Panc1 (cell line): ENCODE data around the gene METTL9. TPM values are rescaled to one million over a fixed set of nuclear protein-coding genes. Genes with fewer than 3 reads are reported as not detected.
"Not testable (repeated sequence)": the region's sequence is repeated elsewhere in the genome, so short reads cannot be mapped to it uniquely, and the experiment has no call there.

Source experiments
- ATAC-seq: fragments of 200-7000 bp; cut with Tn5 transposase; 2 replicates; pipeline ENCODE4 v1.9.1; 2020; ENCODE audit warnings: mild to moderate bottlenecking, moderate library complexity
- BruUV-seq: library from RNA; stranded (reverse); fragments of 400-500 nt; replicated peaks from 2 replicates; lab custom pipeline; 2021; lab: Mats Ljungman, UMichigan
- CTCF ChIA-PET: fragments of 300-600 bp; sonication (Branson Sonifier 250); formaldehyde crosslinking; loops from one replicate; lab custom pipeline; 2022; ENCODE audit warnings: antibody characterized with exemption; lab: Charles Lee
- POLR2A ChIA-PET: fragments of 300-600 bp; sonication (Branson Sonifier 250); formaldehyde crosslinking; loops from one replicate; lab custom pipeline; 2022; ENCODE audit warnings: antibody characterized with exemption; lab: Charles Lee
- DNase-seq: peaks from one replicate; pipeline ENCODE4 v3.0.0-alpha.2; 2010; ENCODE audit warnings: low read depth, low spot score
- H3K27ac ChIP-seq: 2 replicates; pipeline ENCODE4 v1.5.1; 2011; ENCODE audit warnings: mild to moderate bottlenecking, low read length, inconsistent platforms
- H3K27me3 ChIP-seq: fragments of 200-500 bp; sonication (Bioruptor generic); 2 replicates; pipeline ENCODE4 v1.6.0; 2014; ENCODE audit warnings: low read length, inconsistent platforms; ENCODE audit not compliant: control insufficient read depth, insufficient read depth
- H3K36me3 ChIP-seq: fragments of 200-500 bp; sonication (Bioruptor generic); 2 replicates; pipeline ENCODE4 v1.5.1; 2014; ENCODE audit warnings: inconsistent platforms, mild to moderate bottlenecking, low read length, moderate library complexity; ENCODE audit not compliant: control insufficient read depth, insufficient read depth
- H3K4me1 ChIP-seq: 2 replicates; pipeline ENCODE4 v1.5.1; 2011; ENCODE audit warnings: inconsistent platforms, mild to moderate bottlenecking, low read length, moderate library complexity; ENCODE audit not compliant: control insufficient read depth, insufficient read depth
- H3K4me3 ChIP-seq, 2 experiments: 2 replicates each; pipeline ENCODE4 v1.5.1; 2011 to 2012; ENCODE audit warnings: low read depth in 2 of 2, low read length in 2 of 2, mild to moderate bottlenecking in 2 of 2, inconsistent platforms in 1 of 2, moderate library complexity in 1 of 2
- H3K9me3 ChIP-seq: fragments of 200-500 bp; sonication (Bioruptor generic); 2 replicates; pipeline ENCODE4 v1.5.1; 2014; ENCODE audit warnings: low read depth, mild to moderate bottlenecking, inconsistent platforms, low read length, moderate library complexity; ENCODE audit not compliant: control insufficient read depth, insufficient read depth
- CTCF ChIP-seq: fragments of 450-650 bp; IDR thresholded peaks from 2 replicates; pipeline ENCODE4 v1.5.1; 2017; ENCODE audit warnings: mild to moderate bottlenecking
- POLR2AphosphoS5 ChIP-seq: IDR thresholded peaks from 2 replicates; pipeline ENCODE4 v1.6.1; 2012; ENCODE audit warnings: mild to moderate bottlenecking, low read depth, low read length, moderate library complexity
- SIN3A ChIP-seq: IDR thresholded peaks from 2 replicates; pipeline ENCODE4 v1.6.1; 2012; ENCODE audit warnings: low read depth, mild to moderate bottlenecking, low read length, moderate library complexity, borderline replicate concordance; ENCODE audit not compliant: insufficient read depth
- TCF7L2 ChIP-seq: IDR thresholded peaks from 2 replicates; pipeline ENCODE4 v1.6.1; 2011; ENCODE audit warnings: mild to moderate bottlenecking, low read depth, low read length, inconsistent platforms
- in situ Hi-C: cut with HindIII; loops from 2 replicates; pipeline ENCODE4 v1.10.0; 2016; ENCODE audit warnings: low sequenced_read_pairs, low pct_unique_long_range_greater_than_20kb
- intact Hi-C: fragments of 100-400 bp; cut with micrococcal nuclease; formaldehyde crosslinking; loops from one replicate; pipeline ENCODE4 v1.10.0; 2022; ENCODE audit not compliant: unreplicated experiment
- total RNA-seq: library from RNA; stranded (reverse); gene quantifications from one replicate; pipeline ENCODE4 v1.2.1, GENCODE V29; 2021; ENCODE audit not compliant: unreplicated experiment
- TF ChIP-seq, protein P1 (sequence below), 2 experiments: IDR thresholded peaks; 2 replicates each; pipeline ENCODE4 v1.6.1; 2011 to 2012; ENCODE audit warnings: low read depth in 2 of 2, control low read depth in 1 of 2, low read length in 1 of 2, mild to moderate bottlenecking in 1 of 2, moderate library complexity in 1 of 2; ENCODE audit not compliant: insufficient read depth in 1 of 2

Gene METTL9
- total RNA-seq, 1 experiment from 2014 or later, result 86.1 TPM

DNA sequence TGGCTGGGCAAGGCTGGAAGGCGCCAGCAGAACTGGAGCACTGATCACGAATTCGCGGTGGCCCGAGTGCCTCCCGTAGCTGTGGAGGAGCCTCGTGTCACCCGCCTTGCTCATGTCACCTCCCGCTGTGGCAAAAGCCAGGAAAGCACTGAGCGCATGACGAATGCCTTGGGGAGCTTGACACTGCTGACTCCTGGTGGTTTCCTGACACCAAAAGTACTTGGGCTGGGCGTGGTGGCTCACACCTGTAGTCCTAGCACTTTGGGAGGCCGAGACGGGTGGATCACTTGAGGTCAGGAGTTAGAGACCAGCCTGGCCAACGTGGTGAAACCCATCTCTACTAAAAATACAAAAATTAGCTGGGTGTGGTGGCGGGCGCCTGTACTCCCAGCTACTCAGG lies 47.8 kb upstream of the METTL9 start:
- in situ Hi-C loops, BruUV-seq, CTCF ChIA-PET, POLR2A ChIA-PET, H3K9me3 ChIP-seq, H3K4me3 ChIP-seq, ATAC-seq, H3K27ac ChIP-seq, H3K27me3 ChIP-seq, DNase-seq, H3K4me1 ChIP-seq, H3K36me3 ChIP-seq, intact Hi-C loops: not testable (repeated sequence)

DNA sequence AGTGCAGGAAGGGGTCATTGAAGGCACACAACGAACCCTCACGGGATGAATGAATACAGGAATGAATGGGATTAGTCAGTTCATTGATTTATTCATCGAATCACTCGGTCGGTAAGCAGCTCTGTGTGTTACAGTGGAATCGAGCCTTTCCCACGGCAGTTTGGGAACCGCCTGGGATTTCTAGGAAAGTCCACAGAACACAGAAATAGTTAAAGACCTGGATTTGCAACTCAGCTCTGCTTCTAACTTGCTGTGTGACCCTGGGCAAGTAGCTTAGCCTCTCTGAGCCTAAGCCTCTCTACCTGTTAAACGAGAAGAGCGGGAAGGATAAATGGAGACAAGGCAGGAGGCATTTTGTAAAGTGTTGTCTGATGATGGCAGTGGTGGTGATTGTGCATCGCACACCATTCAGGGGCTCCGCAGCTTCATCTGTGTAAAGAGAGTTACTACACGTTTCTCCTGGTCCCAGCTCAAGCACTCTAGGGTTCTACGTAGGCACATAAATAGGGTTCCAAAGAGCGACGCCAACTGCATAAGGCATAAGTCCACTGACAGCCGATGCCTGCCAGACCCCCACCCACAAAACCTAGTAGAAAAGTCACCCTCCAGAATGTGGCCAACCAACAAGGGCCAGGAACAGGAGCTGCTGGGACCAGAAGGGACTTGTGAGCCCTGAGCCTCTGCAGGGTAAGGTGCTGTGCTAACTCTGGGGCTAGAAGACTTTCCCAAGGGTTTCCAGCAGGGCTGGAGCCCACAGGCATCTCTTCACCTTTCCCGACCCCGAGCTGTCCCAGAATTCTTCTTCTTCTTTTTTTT lies 45.7 kb upstream of the METTL9 start:
- BruUV-seq, in situ Hi-C loops, H3K4me3 ChIP-seq, H3K27me3 ChIP-seq, H3K36me3 ChIP-seq, H3K4me1 ChIP-seq, H3K27ac ChIP-seq, ATAC-seq, DNase-seq, intact Hi-C loops, H3K9me3 ChIP-seq: not testable (repeated sequence)
- POLR2A ChIA-PET, result interaction anchor here (0.6 to 0.7 kb wide), 2 partner anchors 54 to 399 kb away, joined by 7 to 8 read pairs; no protein-coding TSS in a partner anchor
- CTCF ChIA-PET, result interaction anchor here (0.6 to 1.0 kb wide), 3 partner anchors 11 to 253 kb away, joined by 3 to 6 read pairs (median 4); no protein-coding TSS in a partner anchor

- in situ Hi-C loops, result no loop called here
- intact Hi-C loops, result no loop called here
- ChIA-PET CTCF (interaction anchor here (1.0 kb wide), 1 partner anchor 254 kb away, joined by 3 read pairs; no protein-coding TSS in a partner anchor), POLR2A (interaction anchor here (0.6 to 0.7 kb wide), 2 partner anchors 52 to 397 kb away, joined by 7 to 8 read pairs; no protein-coding TSS in a partner anchor)
- H3K4me1 ChIP-seq, result peaks cover 5% of the 10 kb centered on the region; the same call in 1 of the 2 replicates
- peak overlapping the region; percentile 17 to 29 for H3K4me3 ChIP-seq
- ATAC-seq, result peak; percentile 92
- no peak overlapping the region for H3K27ac ChIP-seq
- H3K9me3 ChIP-seq, result no peaks in the 10 kb centered on the region
- peak; percentile 36 for DNase-seq
- no peaks in the 10 kb centered on the region for H3K27me3 ChIP-seq
- TF ChIP-seq SIN3A (no peak), CTCF (peak; percentile 100), POLR2AphosphoS5 (no peak), TCF7L2 (no peak)
- TF ChIP-seq, protein P1, sequence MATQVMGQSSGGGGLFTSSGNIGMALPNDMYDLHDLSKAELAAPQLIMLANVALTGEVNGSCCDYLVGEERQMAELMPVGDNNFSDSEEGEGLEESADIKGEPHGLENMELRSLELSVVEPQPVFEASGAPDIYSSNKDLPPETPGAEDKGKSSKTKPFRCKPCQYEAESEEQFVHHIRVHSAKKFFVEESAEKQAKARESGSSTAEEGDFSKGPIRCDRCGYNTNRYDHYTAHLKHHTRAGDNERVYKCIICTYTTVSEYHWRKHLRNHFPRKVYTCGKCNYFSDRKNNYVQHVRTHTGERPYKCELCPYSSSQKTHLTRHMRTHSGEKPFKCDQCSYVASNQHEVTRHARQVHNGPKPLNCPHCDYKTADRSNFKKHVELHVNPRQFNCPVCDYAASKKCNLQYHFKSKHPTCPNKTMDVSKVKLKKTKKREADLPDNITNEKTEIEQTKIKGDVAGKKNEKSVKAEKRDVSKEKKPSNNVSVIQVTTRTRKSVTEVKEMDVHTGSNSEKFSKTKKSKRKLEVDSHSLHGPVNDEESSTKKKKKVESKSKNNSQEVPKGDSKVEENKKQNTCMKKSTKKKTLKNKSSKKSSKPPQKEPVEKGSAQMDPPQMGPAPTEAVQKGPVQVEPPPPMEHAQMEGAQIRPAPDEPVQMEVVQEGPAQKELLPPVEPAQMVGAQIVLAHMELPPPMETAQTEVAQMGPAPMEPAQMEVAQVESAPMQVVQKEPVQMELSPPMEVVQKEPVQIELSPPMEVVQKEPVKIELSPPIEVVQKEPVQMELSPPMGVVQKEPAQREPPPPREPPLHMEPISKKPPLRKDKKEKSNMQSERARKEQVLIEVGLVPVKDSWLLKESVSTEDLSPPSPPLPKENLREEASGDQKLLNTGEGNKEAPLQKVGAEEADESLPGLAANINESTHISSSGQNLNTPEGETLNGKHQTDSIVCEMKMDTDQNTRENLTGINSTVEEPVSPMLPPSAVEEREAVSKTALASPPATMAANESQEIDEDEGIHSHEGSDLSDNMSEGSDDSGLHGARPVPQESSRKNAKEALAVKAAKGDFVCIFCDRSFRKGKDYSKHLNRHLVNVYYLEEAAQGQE (IDR thresholded peaks at IDR 0.05; ENCODE audit: insufficient read depth in 1 of 2, low read depth in 2 of 2, low read length in 1 of 2), result peak in 1 of 2 experiments; percentile 61; a peak in 1 of 4 replicates
- H3K36me3 ChIP-seq, result no peaks in the 10 kb centered on the region
- no TSS peak for BruUV-seq
Observed at GRCh38 chr16:21554795-21555585, 44.4 kb upstream of the METTL9 start.

- H3K4me3 ChIP-seq, H3K27me3 ChIP-seq, H3K36me3 ChIP-seq, ATAC-seq, POLR2A ChIA-PET, intact Hi-C loops, H3K4me1 ChIP-seq, BruUV-seq, DNase-seq, H3K27ac ChIP-seq, in situ Hi-C loops, H3K9me3 ChIP-seq: not testable (repeated sequence)
- CTCF ChIA-PET, result interaction anchor here (0.7 kb wide), 1 partner anchor 368 kb away, joined by 6 read pairs; no protein-coding TSS in a partner anchor
Observed at GRCh38 chr16:21555621-21556020, 43.8 kb upstream of the METTL9 start.
